HG02798 (cell line): Measurements from ENCODE around the gene DDIT4L.
"Not testable (repeated sequence)": the region's sequence is repeated elsewhere in the genome, so short reads cannot be mapped to it uniquely, and the experiment has no call there.

Experiments
- ATAC-seq: cut with Tn5 transposase; IDR thresholded peaks from one replicate; pipeline ENCODE4 v1.9.1; 2021; ENCODE audit warnings: mild to moderate bottlenecking; ENCODE audit not compliant: unreplicated experiment, poor library complexity

The DDIT4L gene

DNA sequence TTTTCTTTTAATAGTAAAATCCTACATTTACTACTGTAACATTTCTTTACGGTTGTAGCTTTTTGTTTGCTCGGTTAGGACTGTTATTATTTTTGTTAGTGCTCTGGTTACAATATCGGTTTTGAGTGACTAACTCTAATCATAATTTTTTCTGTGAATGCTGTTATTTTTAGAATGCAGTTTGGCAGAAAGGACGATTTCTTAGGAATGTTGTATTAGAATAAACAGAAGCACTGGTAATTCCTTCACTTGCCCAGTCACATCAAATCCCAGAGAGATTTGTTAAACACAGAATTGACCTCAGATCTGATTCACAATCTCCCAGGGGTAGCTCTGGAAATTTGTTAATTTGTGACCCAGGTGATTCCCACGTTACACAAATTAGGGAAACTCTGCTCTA is 21.7 kb downstream of the DDIT4L start:
- ATAC-seq, result no peak

DNA sequence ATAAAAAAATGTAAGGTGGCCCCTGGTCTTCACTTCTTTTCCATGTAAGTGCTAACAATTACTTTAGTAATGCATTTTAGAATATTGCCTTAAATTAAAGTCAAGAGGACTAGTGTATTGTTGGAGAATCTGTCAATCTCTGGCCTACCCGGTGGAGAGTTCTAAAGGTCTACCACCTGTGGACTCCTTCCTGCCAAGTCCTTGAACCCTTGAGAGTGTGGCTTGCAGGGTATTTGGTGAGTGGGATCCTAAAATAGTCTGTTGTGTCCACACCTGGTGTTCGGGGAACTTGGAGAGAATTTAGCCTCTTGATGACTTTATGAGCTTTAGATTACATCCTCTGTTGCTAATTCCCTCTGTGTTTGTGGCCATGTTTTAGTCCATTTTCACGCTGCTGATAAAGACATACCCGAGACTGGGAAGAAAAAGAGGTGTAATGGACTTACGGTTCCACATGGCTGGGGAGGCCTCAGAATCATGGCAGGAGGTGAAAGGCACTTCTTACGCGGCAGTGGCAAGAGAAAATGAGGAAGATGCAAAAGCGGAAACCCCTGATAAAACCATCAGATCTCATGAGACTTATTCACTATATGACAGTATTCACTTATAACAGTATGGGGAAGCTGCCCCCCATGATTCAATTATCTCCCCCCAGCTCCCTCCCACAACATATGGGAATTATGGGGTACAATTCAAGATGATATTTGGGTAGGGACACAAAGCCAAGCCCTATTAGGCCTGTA is 23.8 kb downstream of the DDIT4L start:
- ATAC-seq, result no peak

DNA sequence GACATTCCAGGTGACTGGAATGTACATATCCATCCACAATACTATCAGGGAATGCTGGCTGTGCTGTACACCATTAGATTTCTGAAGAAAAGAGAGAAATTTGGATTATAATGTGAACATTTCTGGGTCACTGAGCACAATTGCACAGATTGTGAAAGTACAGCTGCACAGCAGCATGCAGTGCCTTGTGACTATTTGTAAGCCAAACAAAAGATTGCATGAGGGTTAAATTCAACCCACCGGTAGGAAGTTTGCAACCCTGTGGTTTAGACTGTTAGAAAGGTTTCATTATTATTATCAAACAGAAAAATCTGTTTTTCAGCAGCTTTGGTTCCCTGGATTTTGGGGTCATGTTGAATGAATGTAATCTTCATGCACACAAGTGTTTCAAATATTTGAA is 24.5 kb downstream of the DDIT4L start:
- peak; percentile 32 for ATAC-seq

DNA sequence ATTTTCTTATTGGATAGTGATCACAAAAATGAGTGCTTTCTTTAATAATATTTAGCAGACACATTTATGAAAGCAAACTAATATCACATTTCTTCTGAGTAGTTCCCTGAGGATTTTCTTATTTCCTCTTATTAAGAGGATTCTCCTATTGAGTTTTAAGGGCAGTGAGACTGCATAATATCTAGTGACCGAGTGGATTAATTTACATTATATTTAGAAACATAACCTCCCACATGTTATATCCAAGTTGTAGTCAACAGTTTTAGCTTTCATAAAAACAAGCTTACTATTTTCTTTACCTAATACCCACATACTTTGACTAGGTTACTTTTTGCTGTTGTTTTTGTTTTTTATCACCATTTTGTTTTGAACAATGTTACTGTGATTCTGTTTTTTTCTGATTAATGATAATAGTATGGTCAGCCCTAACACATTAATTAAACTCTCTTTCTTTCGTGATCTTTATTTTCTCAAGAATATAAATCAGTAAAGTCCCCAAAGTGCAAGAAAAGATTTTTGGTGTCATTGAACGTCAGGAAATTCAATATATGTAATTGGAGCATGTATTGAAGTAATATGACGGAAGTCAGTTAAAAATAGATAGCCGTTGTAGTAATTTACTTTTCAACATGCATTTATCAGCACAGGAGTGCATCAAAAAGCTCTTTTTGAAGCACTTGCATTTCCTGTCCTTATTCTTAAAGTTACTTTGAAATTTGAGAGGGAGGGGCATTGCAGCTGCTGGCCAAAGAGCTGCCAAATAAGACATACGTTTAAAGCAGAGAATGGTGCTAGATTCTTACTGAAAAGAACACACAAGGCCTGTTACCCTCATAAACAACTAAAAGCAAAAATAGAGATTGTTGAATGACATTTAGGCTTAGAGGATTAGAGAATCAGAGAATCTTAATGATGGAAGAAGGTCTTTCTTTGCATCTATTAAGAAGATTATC is 25.2 kb downstream of the DDIT4L start:
- ATAC-seq, result no peak

DNA sequence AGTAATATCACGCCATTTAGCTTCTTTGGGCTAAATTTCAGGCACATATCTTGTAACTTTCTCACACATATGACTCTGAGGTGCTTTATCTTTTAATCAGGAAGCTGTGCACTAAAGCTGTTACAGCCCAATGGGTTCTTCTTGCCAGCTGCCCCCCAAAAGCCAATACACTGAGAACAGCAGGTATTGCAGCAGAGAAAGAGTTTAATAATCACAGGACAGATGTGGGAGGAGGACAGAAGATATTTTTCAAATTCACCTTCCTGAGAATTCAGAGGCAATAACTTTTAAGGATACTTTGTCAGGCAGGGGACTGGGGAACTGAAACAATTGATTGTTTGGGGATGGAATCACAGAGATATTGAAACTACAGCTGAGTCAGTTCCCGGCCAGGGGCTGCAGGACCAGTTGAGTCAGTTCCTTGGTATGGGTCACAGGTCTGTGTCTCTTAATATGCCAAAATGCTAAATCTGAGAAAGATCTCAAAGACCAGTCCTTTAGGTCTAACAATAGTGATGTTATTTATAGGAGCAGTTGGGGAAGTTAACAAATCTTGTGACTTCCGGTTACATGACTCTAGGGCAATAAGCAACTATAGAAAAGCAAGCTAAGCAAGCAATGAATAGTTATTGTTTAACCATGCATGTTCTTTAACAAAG is 28.1 kb downstream of the DDIT4L start:
- ATAC-seq, result peak; percentile 66

DNA sequence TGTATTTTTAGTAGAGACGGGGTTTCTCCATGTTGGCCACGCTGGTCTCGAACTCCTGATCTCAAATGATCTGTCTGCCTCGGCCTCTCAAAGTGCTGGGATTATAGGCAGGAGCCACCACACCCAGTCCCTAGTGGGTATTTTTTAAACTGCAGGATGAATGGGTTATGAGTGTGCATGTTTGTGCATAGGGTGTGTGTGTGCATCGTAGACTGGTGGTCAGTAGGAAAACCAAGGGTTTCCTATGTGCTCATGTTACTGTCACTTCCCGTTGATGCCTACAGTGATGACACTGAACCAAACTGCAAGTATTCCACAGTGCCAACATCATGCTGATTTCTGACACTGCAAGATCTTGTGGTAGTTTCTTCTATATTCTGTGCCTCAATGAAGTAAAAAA is 41.1 kb downstream of the DDIT4L start:
- no peak for ATAC-seq

DNA sequence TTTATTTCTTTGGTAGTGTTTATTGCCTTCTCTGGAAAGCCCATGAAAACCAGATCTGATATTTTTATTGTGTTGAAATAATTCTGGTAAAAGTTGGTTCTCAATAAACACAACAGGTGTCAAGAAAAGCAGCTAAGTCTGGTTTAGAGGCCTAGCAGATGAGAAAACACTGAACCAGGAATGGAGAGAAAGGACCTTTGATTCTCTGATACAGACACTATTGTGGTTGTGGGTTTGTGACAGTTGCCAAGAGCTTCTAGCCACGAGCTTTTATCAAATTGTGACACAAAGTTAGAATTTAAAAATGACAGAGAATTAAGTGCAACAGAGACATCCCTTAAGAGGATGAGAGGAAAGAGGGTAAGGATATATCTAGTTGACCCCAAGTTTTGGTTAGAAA is 42.6 kb downstream of the DDIT4L start:
- ATAC-seq, result no peak

DNA sequence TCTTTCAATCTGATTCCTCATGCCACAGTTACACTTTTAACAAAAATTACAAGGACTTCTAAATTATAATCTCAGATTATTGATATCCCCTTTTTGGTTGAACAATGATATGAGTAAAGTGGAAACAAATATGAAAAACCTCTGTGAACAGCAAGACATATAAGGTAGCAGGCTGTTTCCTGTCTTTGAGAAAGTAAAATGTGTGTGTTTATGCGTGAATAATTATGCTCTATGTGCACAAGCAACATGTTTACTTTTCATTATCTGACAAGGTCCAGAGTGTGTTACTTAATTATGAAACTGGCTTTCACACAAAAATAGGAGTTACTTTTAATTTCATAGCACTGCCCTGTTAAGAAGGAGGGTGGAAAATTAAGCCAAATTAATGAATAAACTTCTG is 43.1 kb downstream of the DDIT4L start:
- no peak for ATAC-seq

DNA sequence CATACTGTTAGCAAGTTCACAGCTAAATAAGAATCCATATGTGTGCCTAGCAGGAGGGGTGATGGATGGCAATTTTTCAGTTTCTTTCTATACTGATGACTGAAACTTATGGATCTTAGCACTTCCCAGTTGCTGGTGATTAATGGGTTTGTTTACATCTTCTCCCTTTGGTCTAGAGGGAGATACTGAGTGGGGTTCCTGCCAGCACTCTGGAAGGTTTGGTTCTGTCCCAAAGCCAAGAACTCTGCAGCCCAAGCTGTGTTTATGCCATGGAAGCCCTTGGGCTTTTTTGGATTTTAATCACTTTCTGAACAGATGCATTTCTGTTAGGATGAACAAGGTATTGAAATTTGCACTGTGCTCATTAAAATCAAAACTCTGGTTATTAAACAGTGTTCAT is 43.5 kb downstream of the DDIT4L start:
- no peak for ATAC-seq

DNA sequence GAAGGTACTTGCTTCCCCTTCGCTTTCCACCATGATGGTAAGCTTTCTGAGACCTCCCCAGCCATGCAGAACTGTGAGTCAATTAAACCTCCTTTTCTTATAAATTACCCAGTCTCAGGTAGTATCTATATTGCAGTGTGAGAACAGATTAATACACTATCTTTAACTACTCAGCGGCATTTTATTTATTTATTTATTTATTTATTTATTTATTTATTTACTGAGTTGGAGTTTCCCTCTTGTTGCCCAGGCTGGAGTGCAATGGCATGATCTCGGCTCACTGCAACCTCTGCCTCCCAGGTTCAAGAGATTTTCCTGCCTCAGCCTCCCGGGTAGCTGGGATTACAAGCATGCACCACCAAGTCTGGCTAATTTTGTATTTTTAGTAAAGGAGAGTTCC is 52.9 kb downstream of the DDIT4L start:
- ATAC-seq, result not testable (repeated sequence)
